Osteocyte (in vitro differentiated cells): ENCODE results near the gene PTPRF. TPM values are rescaled to one million over a fixed set of nuclear protein-coding genes. Genes with fewer than 3 reads are reported as not detected.
"Not testable (repeated sequence)": the region's sequence is repeated elsewhere in the genome, so short reads cannot be mapped to it uniquely, and the experiment has no call there.

Experiments
- DNase-seq: peaks from one replicate; pipeline ENCODE4 v3.0.0; 2021; ENCODE audit warnings: mixed read lengths; ENCODE audit not compliant: unreplicated experiment; ENCODE audit errors: extremely low spot score
- H3K27ac Mint-ChIP-seq: one replicate; pipeline ENCODE4 v1.8.0; 2021; ENCODE audit warnings: mild to moderate bottlenecking, mixed read lengths; ENCODE audit not compliant: unreplicated experiment
- H3K27me3 Mint-ChIP-seq: one replicate; pipeline ENCODE4 v1.8.0; 2021; ENCODE audit warnings: mixed read lengths; ENCODE audit not compliant: unreplicated experiment
- H3K36me3 Mint-ChIP-seq: one replicate; pipeline ENCODE4 v1.8.0; 2021; ENCODE audit warnings: mixed read lengths; ENCODE audit not compliant: unreplicated experiment
- H3K4me1 Mint-ChIP-seq: one replicate; pipeline ENCODE4 v1.8.0; 2021; ENCODE audit warnings: mixed read lengths; ENCODE audit not compliant: unreplicated experiment
- H3K4me3 Mint-ChIP-seq: one replicate; pipeline ENCODE4 v1.8.0; 2021; ENCODE audit warnings: mild to moderate bottlenecking, moderate library complexity, mixed read lengths; ENCODE audit not compliant: unreplicated experiment
- H3K9me3 Mint-ChIP-seq: one replicate; pipeline ENCODE4 v1.8.0; 2021; ENCODE audit warnings: mixed read lengths; ENCODE audit not compliant: unreplicated experiment
- total RNA-seq: library from RNA; stranded (reverse); gene quantifications from 2 replicates; pipeline ENCODE4 v1.2.1, GENCODE V29; 2021
- TF ChIP-seq, protein P1 (sequence below): fragments of 200-600 bp; sonication (generic); IDR thresholded peaks from 2 replicates; pipeline ENCODE4 v1.5.0; 2021; ENCODE audit warnings: antibody characterized with exemption, mild to moderate bottlenecking, moderate library complexity

The PTPRF gene
- total RNA-seq, 1 donor from 2014 or later: 37.3 TPM

DNA sequence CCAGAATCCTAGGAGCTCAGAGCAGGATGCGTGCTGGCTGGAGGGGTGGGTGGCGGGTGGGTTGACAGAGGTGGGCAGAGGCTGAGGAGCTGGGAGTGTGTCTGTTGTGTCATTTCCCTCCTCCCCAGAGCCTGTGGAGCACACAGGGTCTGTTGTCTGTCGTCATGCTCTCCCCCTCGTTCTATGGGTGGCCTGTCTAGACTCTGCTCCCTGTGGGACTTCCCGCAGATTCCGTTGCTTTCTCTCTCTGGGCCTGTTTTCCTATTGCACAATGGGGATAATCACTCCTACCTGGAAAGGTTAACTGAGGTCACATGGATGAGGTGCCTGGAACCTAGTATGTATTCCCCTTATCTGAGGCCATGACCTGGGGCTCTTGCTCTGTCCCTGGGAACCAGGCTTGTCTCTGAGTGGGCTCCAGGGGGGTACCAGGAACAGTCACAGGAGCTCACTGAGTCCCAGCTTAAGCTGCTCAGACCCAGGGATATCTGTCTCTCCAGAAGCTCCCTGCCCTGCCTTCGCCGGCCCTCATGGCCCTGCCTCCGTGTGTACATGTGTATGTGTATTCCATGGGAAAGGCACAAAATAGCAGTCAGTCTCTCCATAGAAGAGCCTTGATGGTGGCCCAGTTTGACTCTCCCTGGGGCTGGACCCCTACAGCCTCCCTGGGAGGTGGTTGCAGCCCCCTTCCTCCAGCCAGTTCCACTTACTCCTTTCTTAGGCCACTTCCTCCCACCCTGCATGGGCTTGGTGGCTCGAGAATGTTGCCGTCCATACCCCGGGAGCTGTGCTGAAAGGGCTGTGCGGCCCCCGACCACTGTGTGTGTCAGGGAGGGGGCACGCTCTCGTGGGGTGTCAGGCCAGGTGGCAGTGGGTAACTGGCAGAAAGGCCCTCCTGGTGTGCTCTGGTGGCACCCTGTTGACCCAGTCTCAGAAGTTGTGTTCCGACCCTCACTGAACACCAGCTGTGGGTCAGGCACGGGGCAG lies 17.9 kb downstream of the PTPRF start:
- H3K9me3 Mint-ChIP-seq: no peaks in the 10 kb centered on the region
- DNase-seq: no peak
- H3K27me3 Mint-ChIP-seq: no peaks in the 10 kb centered on the region
- TF ChIP-seq, protein P1, sequence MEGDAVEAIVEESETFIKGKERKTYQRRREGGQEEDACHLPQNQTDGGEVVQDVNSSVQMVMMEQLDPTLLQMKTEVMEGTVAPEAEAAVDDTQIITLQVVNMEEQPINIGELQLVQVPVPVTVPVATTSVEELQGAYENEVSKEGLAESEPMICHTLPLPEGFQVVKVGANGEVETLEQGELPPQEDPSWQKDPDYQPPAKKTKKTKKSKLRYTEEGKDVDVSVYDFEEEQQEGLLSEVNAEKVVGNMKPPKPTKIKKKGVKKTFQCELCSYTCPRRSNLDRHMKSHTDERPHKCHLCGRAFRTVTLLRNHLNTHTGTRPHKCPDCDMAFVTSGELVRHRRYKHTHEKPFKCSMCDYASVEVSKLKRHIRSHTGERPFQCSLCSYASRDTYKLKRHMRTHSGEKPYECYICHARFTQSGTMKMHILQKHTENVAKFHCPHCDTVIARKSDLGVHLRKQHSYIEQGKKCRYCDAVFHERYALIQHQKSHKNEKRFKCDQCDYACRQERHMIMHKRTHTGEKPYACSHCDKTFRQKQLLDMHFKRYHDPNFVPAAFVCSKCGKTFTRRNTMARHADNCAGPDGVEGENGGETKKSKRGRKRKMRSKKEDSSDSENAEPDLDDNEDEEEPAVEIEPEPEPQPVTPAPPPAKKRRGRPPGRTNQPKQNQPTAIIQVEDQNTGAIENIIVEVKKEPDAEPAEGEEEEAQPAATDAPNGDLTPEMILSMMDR: no peak
- H3K27ac Mint-ChIP-seq: no peak overlapping the region
- no peak overlapping the region for H3K4me3 Mint-ChIP-seq
- no peaks in the 10 kb centered on the region for H3K36me3 Mint-ChIP-seq
- no peaks in the 10 kb centered on the region for H3K4me1 Mint-ChIP-seq

- not testable (repeated sequence) for DNase-seq, H3K9me3 Mint-ChIP-seq, H3K4me3 Mint-ChIP-seq, H3K27ac Mint-ChIP-seq, H3K27me3 Mint-ChIP-seq, H3K36me3 Mint-ChIP-seq, H3K4me1 Mint-ChIP-seq
Observed at GRCh38 chr1:43549394-43549793, 18.7 kb downstream of the PTPRF start.

GRCh38 chr1:43549921-43550597 lies 19.4 kb downstream of the PTPRF start:
- Mint-ChIP-seq H3K36me3 (no peaks in the 10 kb centered on the region), H3K27me3 (no peaks in the 10 kb centered on the region), H3K4me3 (no peak overlapping the region), H3K9me3 (no peaks in the 10 kb centered on the region), H3K4me1 (no peaks in the 10 kb centered on the region), H3K27ac (no peak overlapping the region)
- no peak for DNase-seq
- TF ChIP-seq, protein P1: no peak

DNA sequence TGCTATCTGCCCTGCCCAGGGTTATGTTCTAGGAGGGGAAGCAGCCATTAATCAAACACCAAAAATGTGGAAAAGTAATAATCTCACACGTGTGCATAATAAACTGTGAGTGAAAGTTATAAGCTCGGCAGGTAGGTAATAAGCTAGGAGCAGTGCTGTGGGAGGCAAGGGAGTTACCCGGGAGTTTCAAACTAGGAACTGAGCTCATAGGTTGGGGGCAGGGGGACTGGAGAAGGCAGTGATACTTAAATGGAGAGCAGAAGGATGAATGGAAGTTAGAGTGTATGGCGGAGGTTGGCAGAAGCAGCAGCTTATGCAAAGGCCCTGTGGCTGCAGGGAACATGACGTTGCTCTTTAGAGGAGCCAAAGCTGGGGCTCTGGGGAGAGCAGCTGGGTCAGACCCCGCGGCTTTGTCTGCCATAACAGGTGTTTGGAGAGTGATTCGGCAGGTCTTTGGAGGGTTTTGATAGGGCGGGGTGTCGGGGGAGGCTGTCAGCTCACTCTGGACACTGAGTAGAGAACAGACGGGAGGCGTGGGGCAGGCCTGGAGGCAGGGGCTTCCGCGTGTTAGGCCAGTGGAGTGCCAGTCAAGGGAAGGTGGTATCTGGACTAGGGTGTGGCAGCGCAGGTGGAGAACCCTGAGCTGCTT lies 20.0 kb downstream of the PTPRF start:
- H3K27ac Mint-ChIP-seq: no peak overlapping the region
- H3K27me3 Mint-ChIP-seq: no peaks in the 10 kb centered on the region
- H3K36me3 Mint-ChIP-seq: no peaks in the 10 kb centered on the region
- H3K4me3 Mint-ChIP-seq: no peak overlapping the region
- H3K9me3 Mint-ChIP-seq: no peaks in the 10 kb centered on the region
- DNase-seq: no peak
- H3K4me1 Mint-ChIP-seq: no peaks in the 10 kb centered on the region
- TF ChIP-seq, protein P1: no peak

GRCh38 chr1:43551396-43551888 lies 20.8 kb downstream of the PTPRF start:
- TF ChIP-seq, protein P1: no peak
- no peak overlapping the region for H3K4me3 Mint-ChIP-seq
- H3K27ac Mint-ChIP-seq: no peak overlapping the region
- H3K4me1 Mint-ChIP-seq: no peaks in the 10 kb centered on the region
- no peak for DNase-seq
- peaks cover 3% of the 10 kb centered on the region for H3K36me3 Mint-ChIP-seq
- H3K27me3 Mint-ChIP-seq: no peaks in the 10 kb centered on the region
- no peaks in the 10 kb centered on the region for H3K9me3 Mint-ChIP-seq
